ENCODE measurements around the gene NEFH.

The NEFH gene

GRCh38 chr22:29510542-29510941 lies 30.5 kb downstream of the NEFH start:
- TF ChIP-seq CTCF (IDR thresholded peaks at IDR 0.05; ENCODE audit: low read depth, low read length, poor library complexity, severe bottlenecking), result no peak
- no peak for TF ChIP-seq EZH2phosphoT487 (IDR thresholded peaks at IDR 0.05; ENCODE audit: borderline replicate concordance, low read length)
- Histone ChIP-seq H3K79me2 (ENCODE audit: control insufficient read depth, low read length) (no peaks in the 10 kb centered on the region), H3K9me2 (replicated peaks; ENCODE audit: control insufficient read depth, low read length) (no peaks in the 10 kb centered on the region), H3K4me2 (ENCODE audit: low read length) (no peak overlapping the region), H3K27ac (ENCODE audit: low read depth, low read length) (no peak overlapping the region), H3F3A (ENCODE audit: control insufficient read depth, insufficient read depth) (no peaks in the 10 kb centered on the region), H3K27me3 (ENCODE audit: control insufficient read depth, low read length) (no peaks in the 10 kb centered on the region), H4K20me1 (ENCODE audit: control insufficient read depth, insufficient read depth, low read depth, low read length) (no peaks in the 10 kb centered on the region), H3K4me1 (ENCODE audit: control insufficient read depth, low read length) (no peaks in the 10 kb centered on the region), H3K36me3 (ENCODE audit: control insufficient read depth, low read length) (peaks cover 50% of the 10 kb centered on the region), H3K9me3 (ENCODE audit: control insufficient read depth, insufficient read depth, low read length) (no peaks in the 10 kb centered on the region), H3K4me3 (ENCODE audit: low read length) (no peak overlapping the region)

- Histone ChIP-seq H3F3A (ENCODE audit: control insufficient read depth, insufficient read depth) (no peaks in the 10 kb centered on the region), H3K4me3 (ENCODE audit: low read length) (no peak overlapping the region), H3K9me3 (ENCODE audit: control insufficient read depth, insufficient read depth, low read length) (no peaks in the 10 kb centered on the region), H3K4me2 (ENCODE audit: low read length) (no peak overlapping the region), H4K20me1 (ENCODE audit: control insufficient read depth, insufficient read depth, low read depth, low read length) (no peaks in the 10 kb centered on the region), H3K4me1 (ENCODE audit: control insufficient read depth, low read length) (no peaks in the 10 kb centered on the region), H3K9me2 (replicated peaks; ENCODE audit: control insufficient read depth, low read length) (no peaks in the 10 kb centered on the region), H3K79me2 (ENCODE audit: control insufficient read depth, low read length) (no peaks in the 10 kb centered on the region), H3K36me3 (ENCODE audit: control insufficient read depth, low read length) (peaks cover 56% of the 10 kb centered on the region), H3K27me3 (ENCODE audit: control insufficient read depth, low read length) (no peaks in the 10 kb centered on the region), H3K27ac (ENCODE audit: low read depth, low read length) (no peak overlapping the region)
- TF ChIP-seq CTCF (IDR thresholded peaks at IDR 0.05; ENCODE audit: low read depth, low read length, poor library complexity, severe bottlenecking) (no peak), EZH2phosphoT487 (IDR thresholded peaks at IDR 0.05; ENCODE audit: borderline replicate concordance, low read length) (no peak)
Observed at GRCh38 chr22:29511126-29511862, 31.3 kb downstream of the NEFH start.

- Histone ChIP-seq H3K79me2 (ENCODE audit: control insufficient read depth, low read length) (no peaks in the 10 kb centered on the region), H3F3A (ENCODE audit: control insufficient read depth, insufficient read depth) (no peaks in the 10 kb centered on the region), H3K27me3 (ENCODE audit: control insufficient read depth, low read length) (no peaks in the 10 kb centered on the region), H3K4me1 (ENCODE audit: control insufficient read depth, low read length) (no peaks in the 10 kb centered on the region), H3K9me2 (replicated peaks; ENCODE audit: control insufficient read depth, low read length) (no peaks in the 10 kb centered on the region), H3K4me2 (ENCODE audit: low read length) (no peak overlapping the region), H4K20me1 (ENCODE audit: control insufficient read depth, insufficient read depth, low read depth, low read length) (no peaks in the 10 kb centered on the region), H3K4me3 (ENCODE audit: low read length) (no peak overlapping the region), H3K27ac (ENCODE audit: low read depth, low read length) (no peak overlapping the region), H3K36me3 (ENCODE audit: control insufficient read depth, low read length) (peaks cover 57% of the 10 kb centered on the region), H3K9me3 (ENCODE audit: control insufficient read depth, insufficient read depth, low read length) (no peaks in the 10 kb centered on the region)
- TF ChIP-seq EZH2phosphoT487 (IDR thresholded peaks at IDR 0.05; ENCODE audit: borderline replicate concordance, low read length) (no peak), CTCF (IDR thresholded peaks at IDR 0.05; ENCODE audit: low read depth, low read length, poor library complexity, severe bottlenecking) (no peak)
Observed at GRCh38 chr22:29512031-29512430, 32.0 kb downstream of the NEFH start.
